Measurements from ENCODE around the gene PDP2. TPM values are rescaled to one million over a fixed set of nuclear protein-coding genes. Genes with fewer than 3 reads are reported as not detected.

PDP2 gene
- polyA plus RNA-seq, 4 donors: 10.0 to 15.7 (median 12.8) TPM

DNA sequence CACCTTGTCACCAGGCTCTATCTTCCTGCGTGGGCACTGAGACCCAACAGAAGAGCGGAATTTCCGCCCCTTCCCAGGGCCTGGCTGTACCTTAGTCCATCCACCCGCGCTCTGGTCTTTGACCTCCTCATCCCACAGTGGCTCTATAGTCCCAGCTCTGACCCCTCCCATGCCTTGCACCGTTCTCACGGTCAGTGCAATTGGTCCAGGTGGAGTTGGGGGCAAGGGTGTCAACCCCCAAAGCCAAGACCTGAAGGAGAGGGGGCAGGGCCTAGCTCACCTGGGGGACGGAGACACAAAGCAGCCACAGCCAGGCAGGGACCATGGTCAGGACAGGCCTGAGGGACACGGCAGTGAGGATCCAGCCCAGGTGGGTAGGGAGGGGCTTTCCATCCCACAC is 37.4 kb downstream of the PDP2 start:
- no peak for DNase-seq (ENCODE audit: low read depth in 4 of 4, low spot score in 3 of 4)

DNA sequence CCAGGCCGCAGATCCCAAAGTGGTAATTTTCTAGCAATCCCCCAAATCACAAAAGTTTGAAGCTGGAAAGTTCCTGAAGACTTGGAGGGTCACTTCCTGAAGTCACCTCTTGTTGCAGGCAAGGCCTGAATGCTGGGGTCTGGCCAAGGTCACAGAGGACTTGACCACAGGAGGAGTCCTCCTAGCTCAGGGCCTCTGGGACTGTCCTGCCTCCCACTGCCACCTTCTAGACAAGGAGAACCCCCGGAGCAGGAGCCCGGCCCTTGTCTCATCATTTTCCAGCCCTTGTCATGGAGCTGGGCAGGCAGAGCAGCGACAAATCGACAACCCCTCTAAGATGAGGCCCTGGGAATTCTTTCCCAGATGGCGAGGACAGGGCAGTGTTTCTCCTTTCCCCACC is 38.0 kb downstream of the PDP2 start:
- no peak for DNase-seq (ENCODE audit: low read depth in 4 of 4, low spot score in 3 of 4)

DNA sequence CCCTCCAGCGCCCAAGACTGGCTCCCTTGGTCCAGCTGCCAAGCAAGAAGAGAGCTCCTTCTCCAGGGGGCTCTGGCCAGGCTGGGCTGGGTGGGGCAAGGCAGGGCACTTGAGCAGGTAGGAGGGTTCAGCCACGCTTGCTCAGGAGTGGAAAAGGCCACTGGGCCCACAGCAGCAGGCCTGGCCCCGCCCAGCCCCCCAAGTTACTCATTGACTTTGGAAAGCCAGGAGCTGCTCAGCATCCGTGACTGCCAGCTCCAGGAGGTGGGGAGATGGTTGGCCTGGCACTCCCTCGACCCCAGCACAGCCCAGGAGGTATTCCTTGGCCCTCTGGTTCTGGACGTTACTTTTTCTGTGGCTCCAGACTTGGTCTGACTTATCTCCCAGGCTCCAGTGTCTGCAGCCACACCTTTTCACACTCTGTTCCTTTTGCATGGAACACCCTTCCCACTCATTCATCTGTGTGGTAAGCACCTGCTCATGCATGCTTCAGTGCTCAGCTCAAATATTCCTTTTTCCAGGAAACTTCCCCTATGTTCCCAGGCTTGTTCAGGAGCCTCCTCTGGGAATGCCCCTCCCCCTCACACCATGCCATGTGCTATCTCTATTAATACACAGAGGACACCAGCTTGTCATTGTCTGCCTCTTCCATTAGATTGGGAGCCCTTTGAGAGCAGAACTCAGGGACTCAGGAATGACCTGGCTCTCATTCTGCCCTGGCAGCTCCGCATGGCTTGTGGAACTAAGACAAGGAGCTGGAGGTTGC is 38.7 kb downstream of the PDP2 start, which contains the start of gene CDH16:
CDH16 (minus strand) TSS at position 83 of the 766 bp plus-strand sequence. CDS start 820 bp downstream, outside the sequence.
- DNase-seq (ENCODE audit: low read depth in 4 of 4, low spot score in 3 of 4): peak in 2 of 4 donors; percentile 70 to 72

DNA sequence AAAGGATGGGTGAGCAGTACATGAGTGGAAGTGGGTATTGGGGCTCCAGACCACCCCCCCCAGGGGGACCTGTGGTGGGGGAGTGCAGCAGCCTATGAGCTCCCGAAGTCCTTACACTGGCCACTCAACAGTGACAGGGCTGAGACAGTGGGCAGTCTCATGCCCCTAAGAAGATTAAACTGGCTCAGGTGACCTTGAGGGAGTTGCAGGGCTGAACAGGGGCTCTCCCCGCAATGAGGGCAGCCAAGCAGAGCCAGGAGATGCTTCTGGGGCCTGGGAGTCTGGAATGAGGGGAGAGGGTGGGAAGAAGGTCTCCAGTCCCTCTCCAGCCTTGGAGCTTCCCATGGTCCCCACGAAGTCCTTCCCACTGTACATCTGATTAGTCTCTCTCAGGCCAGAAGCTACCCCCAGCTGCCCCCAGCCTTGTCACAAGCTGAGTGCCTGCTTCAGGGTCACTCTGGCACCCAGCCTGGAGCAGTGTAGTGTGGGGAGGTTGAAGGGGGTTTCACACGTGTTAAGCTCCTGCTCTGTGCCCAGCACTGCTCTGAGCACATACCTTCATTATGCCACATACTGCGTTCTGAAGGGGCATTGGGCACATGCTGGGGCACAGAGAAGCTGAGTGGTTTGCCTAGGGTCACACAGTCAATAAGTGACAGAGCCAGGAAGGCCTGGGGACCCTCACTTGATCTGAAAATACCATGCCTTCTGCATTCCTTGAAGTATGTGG is 39.4 kb downstream of the PDP2 start:
- DNase-seq (ENCODE audit: low read depth in 4 of 4, low spot score in 3 of 4): no peak

DNA sequence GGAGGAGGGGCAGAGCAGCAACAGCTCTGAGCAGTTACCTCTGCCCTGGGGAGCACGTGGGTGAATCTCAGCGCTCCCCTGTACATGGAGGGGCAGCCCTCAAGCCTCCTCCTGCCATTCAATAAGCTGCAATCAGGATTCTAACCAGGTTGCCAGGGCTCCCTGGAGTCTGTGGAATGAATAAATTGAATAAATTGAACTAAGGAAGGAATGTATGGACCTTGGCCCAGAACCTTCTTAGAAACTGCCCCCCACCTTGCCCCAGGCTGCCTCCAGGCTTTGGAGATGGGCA is 39.9 kb downstream of the PDP2 start:
- no peak for DNase-seq (ENCODE audit: low read depth in 4 of 4, low spot score in 3 of 4)

DNA sequence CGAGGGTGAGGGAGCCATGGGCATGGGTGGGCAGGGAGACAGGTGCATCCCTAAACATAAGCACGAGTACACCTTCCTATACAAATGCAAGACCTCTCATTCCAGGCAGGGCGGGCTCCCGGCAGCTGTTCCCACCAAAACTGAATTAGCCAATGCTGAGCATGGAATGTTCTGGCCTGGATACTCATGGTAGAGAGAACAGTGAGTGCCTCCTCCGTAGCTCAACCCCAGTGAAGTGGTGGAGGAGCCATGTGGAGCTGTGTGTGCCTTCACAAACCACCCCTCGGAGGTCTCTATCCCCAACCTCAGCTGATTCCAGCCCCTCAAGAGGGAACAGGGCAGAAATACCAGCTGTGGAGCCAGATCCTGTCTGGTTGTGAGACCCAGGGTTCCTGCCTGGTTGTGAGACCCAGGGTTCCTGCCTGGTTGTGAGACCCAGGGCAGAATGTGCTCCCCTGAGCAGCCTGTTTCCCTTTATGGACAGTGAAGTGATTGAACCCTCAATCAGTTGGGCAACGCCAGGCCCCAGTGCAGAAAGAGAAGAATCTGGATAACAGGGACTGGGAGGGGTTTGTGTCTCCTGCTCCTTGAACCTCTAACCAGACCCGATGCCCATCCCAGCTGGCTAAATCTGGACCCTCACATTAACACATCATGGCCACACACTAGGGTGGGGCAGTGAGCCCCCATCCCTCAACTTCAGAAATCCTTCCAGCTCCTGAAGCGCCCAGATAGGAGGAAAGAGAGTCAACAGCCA is 40.8 kb downstream of the PDP2 start:
- DNase-seq (ENCODE audit: low read depth in 4 of 4, low spot score in 3 of 4): no peak

DNA sequence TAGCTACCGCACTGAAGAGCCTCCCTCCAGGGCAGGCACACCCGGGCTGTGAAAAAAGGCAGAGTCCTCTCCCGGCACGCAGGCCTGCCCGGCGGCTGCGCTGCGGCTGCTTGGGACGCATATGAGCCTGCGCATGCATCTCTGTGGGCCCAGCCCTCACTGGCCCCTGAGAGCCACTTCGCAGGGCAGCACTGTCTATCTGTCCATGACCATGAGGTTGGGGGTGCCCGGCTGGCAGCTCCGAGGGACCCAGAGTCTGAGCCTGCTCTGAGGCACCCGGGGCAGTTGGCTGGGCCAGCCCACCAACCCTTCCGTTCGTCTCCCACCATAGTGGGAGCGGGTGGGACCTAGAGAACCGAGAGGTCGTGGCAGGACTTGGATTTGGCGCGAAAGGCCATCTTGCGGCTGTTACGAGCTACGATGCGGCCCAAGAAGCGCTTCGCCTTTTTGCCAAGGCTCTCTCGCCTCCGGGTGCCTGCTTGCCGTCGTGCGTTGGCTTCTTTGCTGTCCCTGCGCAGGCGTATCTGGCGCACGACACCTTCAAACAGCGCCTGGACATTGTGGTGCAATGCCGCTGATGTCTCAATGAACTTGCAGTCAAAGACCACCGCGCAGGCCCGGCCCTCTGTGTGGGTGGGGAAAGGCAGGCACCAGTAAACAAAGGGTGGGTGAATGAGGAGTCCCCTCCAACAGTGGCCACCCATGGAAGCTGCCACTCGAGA is 41.6 kb downstream of the PDP2 start:
- DNase-seq (ENCODE audit: low read depth in 4 of 4, low spot score in 3 of 4): no peak

DNA sequence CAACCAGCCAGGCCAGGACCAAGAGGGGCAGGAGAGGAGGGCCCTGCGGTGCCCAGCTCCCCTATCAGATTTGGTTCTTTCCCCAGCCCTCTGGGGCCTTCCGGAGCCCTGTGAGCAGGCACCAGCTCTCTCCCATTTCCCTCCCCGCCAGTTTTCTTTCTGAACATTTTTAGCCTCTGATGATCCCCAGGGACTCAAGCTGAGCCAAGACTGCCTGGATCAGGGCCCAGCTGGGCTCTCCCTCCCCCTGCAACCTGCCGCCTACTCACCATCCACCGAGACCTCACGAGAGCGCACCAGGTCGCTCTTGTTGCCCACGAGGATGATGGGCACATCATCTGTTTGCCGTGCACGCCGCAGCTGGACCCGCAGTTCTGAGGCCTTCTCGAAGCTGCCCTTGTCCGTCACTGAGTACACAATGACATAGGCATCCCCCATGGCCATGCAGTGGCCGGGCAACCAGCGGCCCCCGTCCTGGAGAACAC is 43.0 kb downstream of the PDP2 start:
- no peak for DNase-seq (ENCODE audit: low read depth in 4 of 4, low spot score in 3 of 4)

DNA sequence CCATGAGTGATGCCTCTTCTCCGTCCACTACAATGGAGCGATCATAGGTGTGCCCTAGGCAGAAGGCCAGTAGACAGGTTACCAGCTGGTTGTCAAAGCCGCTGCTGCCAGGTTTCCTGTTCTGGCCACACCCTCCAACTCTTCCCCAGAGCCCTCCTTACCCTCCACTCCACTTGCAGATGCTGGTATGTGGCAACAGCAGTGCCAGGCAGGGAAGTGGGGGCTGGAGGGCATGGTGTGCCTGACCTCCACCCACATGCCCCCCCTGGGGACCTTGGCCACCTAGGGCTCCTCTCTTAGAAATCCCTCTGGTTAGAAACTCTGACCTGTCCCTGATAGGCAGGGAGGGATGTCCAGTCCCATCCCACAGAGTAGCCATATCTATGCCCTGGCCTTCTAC is 43.6 kb downstream of the PDP2 start:
- DNase-seq (ENCODE audit: low read depth in 4 of 4, low spot score in 3 of 4): no peak

DNA sequence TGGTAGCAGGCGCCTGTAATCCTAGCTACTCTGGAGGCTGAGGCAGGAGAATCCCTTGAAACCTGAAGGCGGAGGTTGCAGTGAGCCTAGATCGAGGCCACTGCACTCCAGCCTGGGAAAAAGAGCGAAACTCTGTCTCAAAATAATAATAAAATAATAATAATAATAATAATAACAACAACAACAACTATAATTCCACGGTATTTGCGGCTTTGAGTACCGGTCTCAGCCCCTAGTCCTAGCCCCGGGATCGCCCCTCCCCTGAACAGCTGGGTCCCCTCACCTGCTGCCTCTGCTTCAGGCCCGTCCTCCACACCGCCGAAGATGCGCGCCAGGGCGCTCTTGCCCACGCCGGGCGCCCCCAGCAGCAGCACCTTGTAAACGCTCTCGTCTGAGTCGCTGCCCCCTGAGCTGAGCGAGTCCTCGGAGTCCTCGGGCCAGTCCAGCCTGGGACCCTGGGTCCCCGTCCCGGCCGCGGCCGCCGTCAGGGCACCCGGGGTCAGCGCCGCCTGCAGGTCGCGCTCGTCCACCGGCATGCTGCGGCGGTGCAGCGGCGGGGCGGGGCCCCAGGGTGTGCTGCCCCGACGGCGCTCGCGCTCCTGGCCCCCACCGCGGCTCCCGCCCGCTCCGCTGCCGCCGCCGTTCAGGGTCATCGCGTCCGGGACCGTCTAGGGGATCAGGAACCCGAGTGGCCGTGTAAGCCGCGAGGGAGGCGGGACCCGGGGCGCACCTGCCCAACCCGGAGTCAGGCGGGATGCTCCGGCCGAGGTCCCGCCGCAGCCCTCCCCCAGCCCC is 44.4 kb downstream of the PDP2 start:
- no peak for DNase-seq (ENCODE audit: low read depth in 4 of 4, low spot score in 3 of 4)

DNA sequence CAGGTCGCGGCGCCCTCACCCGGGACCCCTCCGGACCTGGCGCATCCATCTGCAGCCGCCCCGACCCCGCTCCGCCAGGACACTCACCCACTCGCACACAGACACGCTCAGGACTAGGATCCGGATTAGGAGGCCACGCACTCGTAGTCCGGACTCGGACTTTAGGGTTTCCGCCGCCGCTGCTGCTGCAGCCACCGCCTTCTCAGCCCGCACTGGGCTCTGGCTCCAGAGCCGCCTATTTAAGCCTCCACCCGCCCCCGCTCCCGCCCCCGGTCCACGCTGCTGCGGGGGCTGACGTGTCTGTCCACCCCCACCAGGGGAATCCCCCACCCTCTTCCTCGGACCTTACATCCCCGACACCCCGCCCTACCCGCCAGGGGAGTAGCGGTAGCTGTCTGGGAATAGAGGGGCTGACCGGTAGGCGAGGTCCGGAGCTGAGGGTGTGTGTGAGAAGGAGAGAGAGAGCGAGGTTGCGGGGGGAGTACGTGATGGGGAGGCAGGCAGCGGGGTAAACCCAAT is 45.1 kb downstream of the PDP2 start, which contains the start of gene RRAD:
RRAD (minus strand) TSS at position 214 of the 519 bp plus-strand sequence. CDS start 356 bp downstream, outside the sequence.
- no peak for DNase-seq (ENCODE audit: low read depth in 4 of 4, low spot score in 3 of 4)

DNA sequence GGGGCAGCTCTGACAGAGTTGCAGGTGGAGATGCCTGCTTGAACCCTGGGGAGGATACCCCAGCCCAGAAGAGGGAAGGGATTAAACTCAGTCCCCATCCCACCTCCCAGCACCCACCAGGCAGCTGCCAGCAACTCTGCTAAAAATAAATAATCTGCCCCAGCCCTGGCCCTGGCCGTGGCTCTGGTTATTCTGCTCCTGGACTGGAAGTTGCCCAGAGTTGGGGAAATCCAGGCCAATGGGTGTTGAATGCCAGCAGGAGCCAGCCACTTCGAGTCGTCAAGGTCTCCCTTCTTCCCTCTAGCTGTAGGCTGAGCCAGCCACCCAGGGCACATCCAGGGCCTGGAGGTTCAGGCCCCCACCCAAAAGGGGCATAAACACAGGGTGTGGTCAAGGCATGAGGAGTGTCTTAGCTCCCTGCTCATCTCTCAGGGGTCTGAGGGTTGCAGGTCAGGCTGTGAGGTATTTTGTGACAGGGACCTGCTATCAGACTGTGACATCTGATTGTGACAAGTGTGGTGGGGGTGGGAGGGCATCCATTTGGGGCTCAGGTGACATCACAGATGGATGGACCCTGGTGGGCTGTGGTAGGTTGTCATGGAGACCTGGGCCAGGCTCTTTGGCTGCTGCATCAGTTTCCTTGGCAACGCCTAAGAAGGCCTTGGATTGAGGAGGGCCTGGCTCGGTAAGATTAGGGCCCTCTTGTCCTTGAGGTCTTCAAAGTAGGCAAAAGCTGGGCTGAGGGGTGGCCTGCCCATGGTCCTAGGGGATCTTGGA is 46.0 kb downstream of the PDP2 start:
- no peak for DNase-seq (ENCODE audit: low read depth in 4 of 4, low spot score in 3 of 4)

DNA sequence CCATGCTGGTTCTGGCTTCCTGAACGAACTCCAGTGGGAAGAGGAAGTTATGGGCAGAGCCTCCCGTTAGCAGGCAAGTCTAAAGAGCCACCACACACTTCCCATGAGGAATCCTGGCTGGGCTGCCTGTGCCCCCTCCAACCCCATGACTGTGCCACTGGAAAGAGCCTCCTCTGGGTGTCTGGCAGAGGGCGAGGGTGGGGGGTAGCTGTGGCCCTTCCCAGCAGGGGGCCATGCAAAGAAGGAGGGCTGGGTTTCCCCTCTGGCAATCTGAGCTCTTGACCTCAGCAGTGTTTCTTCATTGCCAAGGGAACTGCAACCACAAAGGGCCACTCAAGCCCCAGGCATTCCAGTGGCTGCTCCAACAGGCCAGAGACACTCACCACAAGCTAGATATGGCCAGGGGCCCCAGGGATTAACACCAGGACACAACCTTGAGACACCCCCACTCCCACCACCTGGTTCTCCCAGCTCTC is 46.7 kb downstream of the PDP2 start:
- DNase-seq (ENCODE audit: low read depth in 4 of 4, low spot score in 3 of 4): no peak

DNA sequence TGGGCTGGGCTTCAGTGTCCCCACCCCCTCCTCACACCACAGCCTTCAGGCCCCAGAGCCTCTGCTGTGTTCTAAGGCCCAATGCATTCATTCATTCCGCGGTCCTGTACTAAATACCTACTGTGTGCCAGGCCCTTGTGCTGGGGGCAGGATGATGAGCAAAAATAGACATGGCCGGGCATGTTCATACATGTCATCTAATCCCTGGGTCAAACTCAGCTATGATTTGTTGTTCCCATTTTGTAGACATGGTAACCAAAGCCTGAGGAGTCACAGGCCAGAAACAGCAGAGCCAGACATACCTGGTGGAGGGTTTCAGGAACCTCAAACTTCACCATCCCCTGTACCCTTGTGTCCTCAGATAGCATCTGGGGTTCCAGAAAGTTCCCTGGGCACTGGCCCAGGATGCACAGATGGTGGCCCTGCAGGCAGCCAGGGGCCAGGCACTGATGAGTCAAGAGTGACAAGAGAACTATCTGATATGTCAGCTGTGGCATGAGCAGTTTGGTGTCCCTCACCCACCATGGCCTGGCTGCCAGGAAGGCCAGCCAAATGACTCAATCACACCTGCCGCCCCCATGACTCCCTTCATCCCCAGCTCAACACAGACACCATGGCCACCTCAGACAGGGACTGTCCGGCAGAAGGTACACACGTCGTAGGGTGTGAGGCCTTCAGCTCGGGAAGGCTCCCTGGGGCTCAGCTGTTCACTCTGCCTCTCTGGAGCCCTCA is 47.8 kb downstream of the PDP2 start:
- no peak for DNase-seq (ENCODE audit: low read depth in 4 of 4, low spot score in 3 of 4)

DNA sequence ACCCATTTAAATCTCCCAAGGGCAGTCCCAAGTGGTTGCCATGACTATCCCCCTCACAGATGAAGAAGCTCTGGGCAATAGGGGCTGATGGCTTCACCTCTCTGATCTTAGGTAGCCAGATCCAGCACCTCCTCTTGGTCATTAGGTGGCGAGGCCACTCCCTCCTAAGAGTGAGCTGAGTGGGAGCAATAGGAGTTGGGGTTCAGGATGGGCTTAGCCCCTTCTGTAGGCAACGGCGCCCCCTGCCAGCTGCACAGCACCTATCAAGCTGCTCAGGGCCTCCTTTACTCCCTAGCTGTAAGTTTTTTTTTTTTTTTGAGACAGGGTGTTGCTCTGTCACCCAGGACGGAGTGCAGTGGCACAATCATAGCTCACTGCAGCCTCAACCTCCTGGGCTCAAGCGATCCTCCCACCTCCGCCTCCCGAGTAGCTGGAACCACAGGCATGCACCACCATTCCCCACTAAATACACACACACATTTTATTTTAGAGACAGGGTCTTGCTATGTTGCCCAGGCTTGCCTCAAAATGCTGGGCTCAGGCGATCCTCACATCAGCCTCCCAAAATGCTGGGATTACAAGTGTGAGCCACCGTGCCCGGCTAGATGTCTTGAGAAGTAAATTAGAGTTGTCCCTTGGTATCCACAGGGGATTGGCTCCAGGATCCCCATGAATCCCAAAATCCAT is 48.5 kb downstream of the PDP2 start:
- no peak for DNase-seq (ENCODE audit: low read depth in 4 of 4, low spot score in 3 of 4)

DNA sequence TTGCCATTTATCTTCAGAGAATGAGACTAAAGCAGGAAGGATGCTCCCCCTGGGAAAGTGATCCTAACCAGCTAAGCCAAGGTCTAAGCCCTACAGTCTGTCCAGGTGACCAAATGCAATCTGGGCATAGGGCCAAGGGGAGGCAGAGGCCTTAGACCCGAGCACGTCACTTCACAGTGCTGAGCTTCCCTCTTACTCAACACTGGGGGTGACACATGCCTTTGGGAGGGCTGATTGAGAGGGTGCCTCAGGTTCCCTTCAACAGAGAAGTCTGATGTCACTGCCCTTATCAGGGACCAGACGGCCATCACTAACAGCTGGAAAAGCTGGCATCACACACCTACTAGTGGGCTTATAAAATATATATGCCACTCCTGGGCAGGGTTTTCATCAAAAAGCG is 49.9 kb downstream of the PDP2 start:
- no peak for DNase-seq (ENCODE audit: low read depth in 4 of 4, low spot score in 3 of 4)

DNA sequence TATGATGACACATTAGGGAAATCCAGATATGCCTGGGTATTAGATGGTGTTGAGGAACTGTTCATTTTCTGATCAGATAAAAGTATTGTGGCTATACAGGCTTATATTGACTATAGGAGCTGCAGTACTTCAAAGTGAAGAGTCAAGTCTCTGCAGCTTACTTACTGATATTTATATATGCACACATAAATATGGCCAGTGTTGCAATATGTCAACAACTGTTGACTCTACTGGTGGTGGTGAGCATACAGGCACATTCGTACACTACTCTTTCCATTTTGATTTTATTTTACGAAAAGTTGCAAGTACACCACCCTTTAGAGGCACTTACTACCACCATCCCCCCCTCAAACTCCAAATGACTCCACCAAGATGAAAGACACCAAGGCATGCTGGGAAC is 51.4 kb downstream of the PDP2 start:
- DNase-seq (ENCODE audit: low read depth in 4 of 4, low spot score in 3 of 4): no peak
